SHP77 treated with DMSO at 0.1 percent for 48 hours (cell line): Measurements from ENCODE around the gene COG4.
"Not testable (repeated sequence)": the region's sequence is repeated elsewhere in the genome, so short reads cannot be mapped to it uniquely, and the experiment has no call there.

Source experiments
- DNase-seq: peaks from one replicate; lab custom pipeline; 2025; lab: John Stamatoyannopoulos, UW

The COG4 gene

GRCh38 chr16:70457446-70458166, 65.7 kb downstream of the COG4 start:
- no peak for DNase-seq

GRCh38 chr16:70455910-70456309, 67.4 kb downstream of the COG4 start:
- no peak for DNase-seq

GRCh38 chr16:70454222-70455034, 68.9 kb downstream of the COG4 start, which contains the start of gene FCSK:
Gene FCSK (plus strand): TSS chr16:70454595. CDS start chr16:70463191, 8,596 bp downstream.
- peak; percentile 87 for DNase-seq

GRCh38 chr16:70453892-70454221, 69.5 kb downstream of the COG4 start:
- DNase-seq, result no peak

- DNase-seq, result no peak
Observed at GRCh38 chr16:70453117-70453891, 70.0 kb downstream of the COG4 start.

- not testable (repeated sequence) for DNase-seq
Observed at GRCh38 chr16:70451004-70451340, 72.4 kb downstream of the COG4 start.

- DNase-seq, result not testable (repeated sequence)
Observed at GRCh38 chr16:70450142-70451003, 73.0 kb downstream of the COG4 start.

GRCh38 chr16:70448075-70448474, 75.3 kb downstream of the COG4 start:
- DNase-seq, result no peak

- no peak for DNase-seq
Observed at GRCh38 chr16:70444249-70445063, 78.9 kb downstream of the COG4 start.

GRCh38 chr16:70442344-70442743, 81.0 kb downstream of the COG4 start:
- no peak for DNase-seq

- DNase-seq, result no peak
Observed at GRCh38 chr16:70441406-70441990, 81.9 kb downstream of the COG4 start.

GRCh38 chr16:70440009-70440692, 83.2 kb downstream of the COG4 start:
- DNase-seq, result no peak

GRCh38 chr16:70438969-70439862, 84.1 kb downstream of the COG4 start, which contains the start of gene ST3GAL2:
Gene ST3GAL2 (minus strand): TSS chr16:70439100. CDS start chr16:70398530, 40,570 bp downstream.
- DNase-seq, result peak; percentile 94

- no peak for DNase-seq
Observed at GRCh38 chr16:70438585-70438968, 84.8 kb downstream of the COG4 start.

- DNase-seq, result no peak
Observed at GRCh38 chr16:70437582-70438557, 85.5 kb downstream of the COG4 start.

- no peak for DNase-seq
Observed at GRCh38 chr16:70437017-70437581, 86.3 kb downstream of the COG4 start.
